Endothelial cell of umbilical vein (primary cell): Measurements from ENCODE around the gene BBX. TPM values are rescaled to one million over a fixed set of nuclear protein-coding genes. Genes with fewer than 3 reads are reported as not detected.
A peak's percentile ranks its signal among the peaks of the same experiment; 100 is the strongest.

Source experiments
- BruUV-seq: library from RNA; stranded (reverse); fragments of 400-500 nt; replicated peaks from 2 replicates; lab custom pipeline; 2021; lab: Mats Ljungman, UMichigan
- CTCF ChIA-PET: fragments of 300-600, 350-600 bp; sonication (Branson Sonifier 250); formaldehyde crosslinking; loops from one replicate; lab custom pipeline; 2021; ENCODE audit warnings: antibody characterized with exemption, inconsistent platforms; lab: Charles Lee
- POLR2A ChIA-PET: fragments of 300-600, 350-600 bp; sonication (Branson Sonifier 250); formaldehyde crosslinking; loops from one replicate; lab custom pipeline; 2021; ENCODE audit warnings: antibody characterized with exemption, inconsistent platforms; lab: Charles Lee
- DNase-seq: peaks from one replicate; pipeline ENCODE4 v3.0.0-alpha.2; 2011; ENCODE audit warnings: low read depth, low spot score
- FAIRE-seq: peaks from 2 replicates; lab custom pipeline; 2011; peaks lifted over from hg19 to GRCh38; lab: Jason Lieb, UNC
- H2AFZ ChIP-seq: 2 replicates; pipeline ENCODE4 v1.6.0; 2012; ENCODE audit warnings: low read depth, low read length, control low read depth, inconsistent platforms
- H3K27ac ChIP-seq: 2 replicates; pipeline ENCODE4 v1.5.1; 2011; ENCODE audit warnings: low read depth, mild to moderate bottlenecking, control low read depth, low read length, moderate library complexity; ENCODE audit not compliant: insufficient read depth
- H3K27me3 ChIP-seq, 2 experiments: 2 replicates each; pipeline versions ENCODE4 v1.6.0 to v1.6.1; 2011; ENCODE audit warnings: low read length in 2 of 2, mixed read lengths in 1 of 2; ENCODE audit not compliant: control insufficient read depth in 2 of 2, insufficient read depth in 2 of 2
- H3K36me3 ChIP-seq, 2 experiments: 2 replicates in 1 of 2; 3 replicates in 1 of 2; pipeline ENCODE4 v1.5.1; 2011; ENCODE audit warnings: low read length in 2 of 2, mild to moderate bottlenecking in 1 of 2, moderate library complexity in 1 of 2; ENCODE audit not compliant: control insufficient read depth in 2 of 2, insufficient read depth in 2 of 2; ENCODE audit errors: extremely low read depth in 1 of 2
- H3K4me1 ChIP-seq: 3 replicates; pipeline ENCODE4 v1.5.1; 2011; ENCODE audit warnings: mild to moderate bottlenecking, low read length; ENCODE audit not compliant: control insufficient read depth, insufficient read depth; ENCODE audit errors: extremely low read depth
- H3K4me2 ChIP-seq: 2 replicates; pipeline ENCODE4 v1.6.1; 2011; ENCODE audit warnings: low read length, control low read depth, mixed read lengths; ENCODE audit not compliant: insufficient read depth
- H3K4me3 ChIP-seq, 3 experiments: fragments of 200-600 bp in 1 of 3; sonication (generic), shearing (Covaris generic) in 1 of 3; replicated peaks in 1 of 3; 2 replicates each; pipeline ENCODE4 v1.5.1; 2011 to 2016; ENCODE audit warnings: control low read depth in 3 of 3, low read length in 3 of 3, mild to moderate bottlenecking in 2 of 3, inconsistent platforms in 1 of 3, low read depth in 1 of 3, moderate library complexity in 1 of 3; ENCODE audit not compliant: insufficient read depth in 1 of 3
- H3K79me2 ChIP-seq: 2 replicates; pipeline ENCODE4 v1.6.0; 2012; ENCODE audit warnings: low read length, inconsistent platforms; ENCODE audit not compliant: control insufficient read depth, insufficient read depth
- H3K9ac ChIP-seq: replicated peaks from 2 replicates; pipeline ENCODE3; 2011; ENCODE audit warnings: low read length, control low read depth; ENCODE audit not compliant: insufficient read depth; ENCODE audit errors: extremely low read depth
- H3K9me1 ChIP-seq: replicated peaks from 3 replicates; pipeline ENCODE4 v1.6.0; 2011; ENCODE audit warnings: mild to moderate bottlenecking, low read length; ENCODE audit not compliant: control insufficient read depth, insufficient read depth; ENCODE audit errors: extremely low read depth
- H3K9me3 ChIP-seq: replicated peaks from 2 replicates; pipeline ENCODE4 v1.5.1; 2012; ENCODE audit warnings: low read length, inconsistent platforms; ENCODE audit not compliant: control insufficient read depth, insufficient read depth
- H4K20me1 ChIP-seq: replicated peaks from 2 replicates; pipeline ENCODE3; 2011; ENCODE audit warnings: mild to moderate bottlenecking, low read length; ENCODE audit not compliant: control insufficient read depth, insufficient read depth; ENCODE audit errors: extremely low read depth
- CTCF ChIP-seq, 2 donors: IDR thresholded peaks; 1 replicate in 1 of 2; 2 replicates in 1 of 2; pipeline ENCODE4 v1.5.1; 2011; ENCODE audit warnings: low read length in 2 of 2, mild to moderate bottlenecking in 2 of 2, moderate library complexity in 2 of 2, control low read depth in 1 of 2, inconsistent platforms in 1 of 2, low read depth in 1 of 2; ENCODE audit not compliant: insufficient read depth in 1 of 2; ENCODE audit errors: extremely low read depth in 1 of 2
- EZH2 ChIP-seq: IDR thresholded peaks from 2 replicates; pipeline ENCODE4 v1.6.1; 2012; ENCODE audit warnings: borderline replicate concordance, low read depth, mild to moderate bottlenecking, moderate library complexity, low read length, inconsistent platforms; ENCODE audit not compliant: severe bottlenecking
- FOS ChIP-seq: IDR thresholded peaks from 2 replicates; pipeline ENCODE4 v1.6.1; 2011; ENCODE audit warnings: mild to moderate bottlenecking, low read length, moderate library complexity, borderline replicate concordance; ENCODE audit not compliant: insufficient read depth
- GATA2 ChIP-seq: IDR thresholded peaks from 2 replicates; pipeline ENCODE4 v1.7.0; 2011; ENCODE audit warnings: low read depth, mild to moderate bottlenecking, moderate library complexity, mixed read lengths, low read length; ENCODE audit not compliant: insufficient read length, insufficient read depth
- JUN ChIP-seq: IDR thresholded peaks from 2 replicates; pipeline ENCODE4 v1.6.1; 2011; ENCODE audit warnings: borderline replicate concordance, low read depth; ENCODE audit not compliant: insufficient read length, insufficient read depth
- MAX ChIP-seq: IDR thresholded peaks from 2 replicates; pipeline ENCODE4 v1.6.1; 2011; ENCODE audit not compliant: insufficient read depth, insufficient read length
- MYC ChIP-seq: IDR thresholded peaks from one replicate; pipeline ENCODE4 v1.6.1; 2011; ENCODE audit warnings: mild to moderate bottlenecking, low read depth, low read length
- POLR2A ChIP-seq: IDR thresholded peaks from 2 replicates; pipeline ENCODE4 v1.6.1; 2012; ENCODE audit warnings: low read depth, mild to moderate bottlenecking, control low read depth, low read length
- POLR2AphosphoS5 ChIP-seq: IDR thresholded peaks from 2 replicates; pipeline ENCODE4 v1.6.1; 2012; ENCODE audit warnings: low read depth, mild to moderate bottlenecking, control low read depth, low read length, moderate library complexity; ENCODE audit not compliant: insufficient read depth
- dilution Hi-C: fragments of 300-500 bp; cut with MboI; formaldehyde crosslinking; loops from one replicate; pipeline ENCODE4 v1.15.0; 2019; ENCODE audit warnings: low sequenced_read_pairs; ENCODE audit not compliant: extremely low pct_ligation_motif_present
- intact Hi-C: fragments of 100-400 bp; cut with micrococcal nuclease; formaldehyde crosslinking; loops from one replicate; pipeline ENCODE4 v1.10.0; 2022
- polyA plus RNA-seq, 4 experiments: library from polyadenylated mRNA; depleted of rRNA in 3 of 4; stranded (reverse) in 3 of 4; unstranded in 1 of 4; fragments of >200 nt; gene quantifications; 2 replicates each; pipeline versions ENCODE4 v1.2.1 to v1.2.3, GENCODE V29; 2011 to 2012; ENCODE audit warnings: missing spikeins in 1 of 4
- total RNA-seq: library from RNA; stranded (reverse); gene quantifications from 2 replicates; pipeline ENCODE4 v1.2.3, GENCODE V29; 2021

BBX gene
- total and polyA plus RNA-seq, 2 donors (not counting 3 experiments of a cell fraction or from before 2014, with no cell fraction given): 21.4 to 43.4 TPM

- Histone ChIP-seq H2AFZ (no peak overlapping the region), H3K27me3 (no peaks in the 10 kb centered on the region), H3K79me2 (no peaks in the 10 kb centered on the region), H3K4me2 (no peak overlapping the region), H3K9me1 (no peaks in the 10 kb centered on the region), H3K9me3 (no peaks in the 10 kb centered on the region), H3K27ac (no peak overlapping the region), H3K9ac (no peak overlapping the region), H3K36me3 (no peaks in the 10 kb centered on the region), H3K4me1 (peaks cover 11% of the 10 kb centered on the region), H3K4me3 (no peak overlapping the region), H4K20me1 (no peaks in the 10 kb centered on the region)
- FAIRE-seq (no peak), DNase-seq (peak; percentile 81)
- dilution Hi-C loops (no loop called here), intact Hi-C loops (no loop called here)
- CTCF ChIA-PET: interaction anchor here (1.1 to 2.8 kb wide), 9 partner anchors 8 to 50 kb away, joined by 3 to 17 read pairs (median 5); no protein-coding TSS in a partner anchor
- POLR2A ChIA-PET: no interaction called here
- BruUV-seq: no TSS peak
- TF ChIP-seq JUN: peak; percentile 62
- TF ChIP-seq FOS: peak; percentile 70
- no peak for TF ChIP-seq CTCF (IDR thresholded peaks at IDR 0.05; ENCODE audit: extremely low read depth in 1 of 2, insufficient read depth in 1 of 2, low read depth in 1 of 2, low read length in 2 of 2)
Measured at GRCh38 chr3:107710851-107711250, 188.1 kb downstream of the BBX start.

- no peak for FAIRE-seq
- Histone ChIP-seq H3K9me3 (no peaks in the 10 kb centered on the region), H3K4me3 (no peak overlapping the region), H3K36me3 (peaks cover 0 to 4% of the 10 kb centered on the region in 2 experiments), H3K4me1 (peaks cover 16% of the 10 kb centered on the region), H3K27ac (no peak overlapping the region), H3K79me2 (no peaks in the 10 kb centered on the region), H4K20me1 (no peaks in the 10 kb centered on the region), H3K9me1 (no peaks in the 10 kb centered on the region), H3K4me2 (no peak overlapping the region), H3K27me3 (no peaks in the 10 kb centered on the region), H2AFZ (no peak overlapping the region), H3K9ac (no peak overlapping the region)
- CTCF ChIA-PET: interaction anchor here (0.8 to 3.1 kb wide), 7 partner anchors 8 to 56 kb away, joined by 3 to 17 read pairs (median 3); no protein-coding TSS in a partner anchor
- intact Hi-C loops (no loop called here), dilution Hi-C loops (no loop called here)
- DNase-seq: no peak
- POLR2A ChIA-PET: no interaction called here
- BruUV-seq: no TSS peak
- TF ChIP-seq CTCF (IDR thresholded peaks at IDR 0.05; ENCODE audit: extremely low read depth in 1 of 2, insufficient read depth in 1 of 2, low read depth in 1 of 2, low read length in 2 of 2) (no peak), FOS (no peak), GATA2 (no peak), POLR2AphosphoS5 (no peak), EZH2 (no peak), MAX (no peak), POLR2A (no peak), MYC (no peak), JUN (no peak)
Measured at GRCh38 chr3:107716734-107717133, 194.0 kb downstream of the BBX start.
